K562 (cell line): ENCODE measurements around the gene NRN1. TPM values are rescaled to one million over a fixed set of nuclear protein-coding genes. Genes with fewer than 3 reads are reported as not detected.

Source experiments
- ATAC-seq: fragments of 200-7000 bp; cut with Tn5 transposase; 3 replicates; pipeline ENCODE4 v1.9.1; 2020; ENCODE audit warnings: moderate library complexity
- BruUV-seq: library from RNA; stranded (reverse); fragments of 400-500 nt; replicated peaks from 2 replicates; lab custom pipeline; 2021; lab: Mats Ljungman, UMichigan
- CTCF ChIA-PET: fragments of 300-600 bp; formaldehyde crosslinking; extraction: SDS; loops from one replicate; lab custom pipeline; 2021; ENCODE audit warnings: low intra/inter-chr PET ratio; lab: Yijun Ruan, JAX
- POLR2A ChIA-PET: fragments of 300-600, 350-650 bp; sonication (Branson Sonifier 250); formaldehyde crosslinking; extraction: SDS; loops from one replicate; lab custom pipeline; 2021; ENCODE audit warnings: antibody characterized with exemption, inconsistent platforms; lab: Yijun Ruan, JAX
- DNase-seq, 4 experiments: peaks; one replicate each; pipeline versions ENCODE4 v3.0.0 to v3.0.0-alpha.2; 2011 to 2018; ENCODE audit warnings: low spot score in 3 of 4, mixed read lengths in 3 of 4; ENCODE audit errors: extremely low read depth in 1 of 4
- FAIRE-seq: peaks from 2 replicates; lab custom pipeline; 2011; peaks lifted over from hg19 to GRCh38; lab: Jason Lieb, UNC
- H2AFZ ChIP-seq: 2 replicates; pipeline ENCODE4 v1.6.0; 2011; ENCODE audit warnings: low read depth, low read length, control low read depth, inconsistent platforms
- H3K27ac ChIP-seq: fragments of 200-600 bp; 3 replicates; pipeline ENCODE4 v1.8.0; 2011; ENCODE audit warnings: low read depth, mild to moderate bottlenecking, control low read depth, inconsistent platforms, low read length, moderate library complexity, mixed read lengths; ENCODE audit errors: extremely low read depth
- H3K27me3 ChIP-seq, 2 experiments: fragments of 300-600 bp in 1 of 2; 2 replicates in 1 of 2; 3 replicates in 1 of 2; pipeline versions ENCODE4 v1.6.0 to v1.8.0; 2011; ENCODE audit warnings: inconsistent platforms in 2 of 2, low read length in 2 of 2, mild to moderate bottlenecking in 1 of 2, mixed read lengths in 1 of 2, moderate library complexity in 1 of 2; ENCODE audit not compliant: control insufficient read depth in 2 of 2, insufficient read depth in 2 of 2
- H3K36me3 ChIP-seq: fragments of 300-600 bp; 3 replicates; pipeline ENCODE4 v1.8.0; 2011; ENCODE audit warnings: mild to moderate bottlenecking, low read length, inconsistent platforms; ENCODE audit not compliant: control insufficient read depth, insufficient read depth
- H3K4me1 ChIP-seq, 2 experiments: fragments of 200-600 bp in 1 of 2; replicated peaks in 1 of 2; 2 replicates in 1 of 2; 3 replicates in 1 of 2; pipeline versions ENCODE4 v1.5.1 to v1.8.0; 2011; ENCODE audit warnings: inconsistent platforms in 2 of 2, low read length in 2 of 2, mild to moderate bottlenecking in 1 of 2, mixed read lengths in 1 of 2, moderate library complexity in 1 of 2; ENCODE audit not compliant: control insufficient read depth in 2 of 2, insufficient read depth in 2 of 2
- H3K4me2 ChIP-seq: 2 replicates; pipeline ENCODE4 v1.6.1; 2011; ENCODE audit warnings: low read length, control low read depth, inconsistent platforms, mixed read lengths; ENCODE audit not compliant: insufficient read depth
- H3K4me3 ChIP-seq: fragments of 200-600 bp; sonication (generic), shearing (Covaris generic); 2 replicates; pipeline ENCODE4 v1.5.1; 2016; ENCODE audit warnings: control low read depth, inconsistent platforms
- H3K79me2 ChIP-seq: fragments of 200-600 bp; 3 replicates; pipeline ENCODE4 v1.8.0; 2011; ENCODE audit warnings: low read length, inconsistent platforms; ENCODE audit not compliant: control insufficient read depth, insufficient read depth
- H3K9ac ChIP-seq, 2 experiments: 2 replicates each; pipeline versions ENCODE4 v1.6.0 to v1.6.1; 2011; ENCODE audit warnings: low read depth in 2 of 2, low read length in 2 of 2, control low read depth in 1 of 2, inconsistent platforms in 1 of 2, mild to moderate bottlenecking in 1 of 2, mixed read lengths in 1 of 2; ENCODE audit not compliant: insufficient read depth in 1 of 2
- H3K9me1 ChIP-seq: one replicate; pipeline ENCODE4 v1.6.0; 2011; ENCODE audit warnings: inconsistent platforms, mild to moderate bottlenecking, low read length, moderate library complexity; ENCODE audit not compliant: control insufficient read depth, insufficient read depth
- H3K9me3 ChIP-seq: replicated peaks from 2 replicates; pipeline ENCODE4 v1.5.1; 2011; ENCODE audit warnings: low read depth, low read length, inconsistent platforms; ENCODE audit not compliant: control insufficient read depth, insufficient read depth
- H4K20me1 ChIP-seq: replicated peaks from 2 replicates; pipeline ENCODE4 v1.6.1; 2011; ENCODE audit warnings: low read length, inconsistent platforms, mixed read lengths; ENCODE audit not compliant: control insufficient read depth, insufficient read depth
- FOXJ3 ChIP-seq: sonication (generic); formaldehyde crosslinking; IDR thresholded peaks from 2 replicates; pipeline ENCODE4 v1.4.0; 2020; ENCODE audit warnings: mild to moderate bottlenecking, missing genetic modification reagents
- MTA2 ChIP-seq: fragments of 450-650 bp; IDR thresholded peaks from 2 replicates; pipeline ENCODE4 v1.6.1; 2016; ENCODE audit warnings: low read depth
- NR2C2 ChIP-seq, 2 experiments: fragments of 200-800 bp in 1 of 2; sonication (Bioruptor generic) in 1 of 2; sonication (generic) in 1 of 2; formaldehyde crosslinking in 1 of 2; IDR thresholded peaks; 2 replicates each; pipeline versions ENCODE4 v1.6.1 to v1.8.0; 2016 to 2022; ENCODE audit warnings: mild to moderate bottlenecking in 1 of 2, missing compliant biosample characterization in 1 of 2, missing genetic modification characterization in 1 of 2, missing genetic modification reagents in 1 of 2
- PTRF ChIP-seq: fragments of 450-650 bp; IDR thresholded peaks from 2 replicates; pipeline ENCODE4 v1.6.1; 2016; ENCODE audit warnings: mild to moderate bottlenecking, missing genetic modification characterization, missing compliant biosample characterization
- SAFB ChIP-seq: fragments of 200-400 bp; formaldehyde crosslinking; IDR thresholded peaks from 2 replicates; pipeline ENCODE4 v1.6.1; 2017; ENCODE audit warnings: low read depth, low read length, borderline replicate concordance
- SMARCB1 ChIP-seq: IDR thresholded peaks from 2 replicates; pipeline ENCODE4 v1.6.1; 2011; ENCODE audit warnings: improper control_type of control experiment, low read depth; ENCODE audit not compliant: insufficient read length
- TAF7 ChIP-seq: fragments of 450-650 bp; IDR thresholded peaks from 2 replicates; pipeline ENCODE4 v1.6.1; 2016; ENCODE audit warnings: missing genetic modification characterization, missing compliant biosample characterization
- TBP ChIP-seq: optimal IDR thresholded peaks from 2 replicates; pipeline ENCODE3; 2011; ENCODE audit warnings: low read depth, low read length, improper control_type of control experiment
- U2AF2 ChIP-seq: fragments of 200-400 bp; formaldehyde crosslinking; optimal IDR thresholded peaks from 2 replicates; pipeline ENCODE3; 2017; ENCODE audit warnings: low read depth, mild to moderate bottlenecking, low read length
- ZSCAN29 ChIP-seq: fragments of 450-650 bp; IDR thresholded peaks from 2 replicates; pipeline ENCODE4 v1.6.1; 2017
- WGBS: fragments of 100-300 bp; shearing (Covaris generic); methylation state at CpG from one replicate; pipeline ENCODE4 v1.1.6; 2016; ENCODE audit warnings: low coverage, mixed read lengths; ENCODE audit not compliant: insufficient coverage; ENCODE audit errors: missing lambda C conversion rate; 5-methylcytosine and 5-hydroxymethylcytosine counted together
- in situ Hi-C: fragments of 300-500 bp; cut with MboI; formaldehyde crosslinking; loops from 4 replicates; pipeline ENCODE4 v1.15.0; 2018; ENCODE audit warnings: inconsistent platforms, mixed read lengths
- intact Hi-C: fragments of 100-400 bp; cut with micrococcal nuclease; formaldehyde crosslinking; loops from 2 replicates; pipeline ENCODE4 v1.14.2; 2022
- polyA plus RNA-seq, 8 experiments: library from polyadenylated mRNA; depleted of rRNA in 4 of 8; stranded (reverse) in 5 of 8; unstranded in 3 of 8; fragments of >200 nt; fragmentation: Nextera tagmentation in 2 of 8; fragmentation: Illumina TruSeq in 1 of 8; extraction: Ambion mirVana in 2 of 8; extraction: Trizol in 1 of 8; gene quantifications; 2 replicates each; pipeline versions ENCODE4 v1.2.1 to v1.2.3, GENCODE V29; 2011 to 2014; ENCODE audit warnings: inconsistent platforms in 1 of 8, missing spikeins in 1 of 8
- total RNA-seq, 7 experiments: library from RNA; depleted of rRNA in 6 of 7; stranded (reverse); fragments of >200 nt in 6 of 7; fragmentation: Illumina TruSeq in 2 of 7; extraction: Trizol in 2 of 7; gene quantifications; 2 replicates each; pipeline versions ENCODE4 v1.2.1 to v1.2.3, GENCODE V29; 2011 to 2021; ENCODE audit warnings: low replicate concordance in 1 of 7

The NRN1 gene
- total and polyA plus RNA-seq, 9 of the 15 experiments (the other 6 are each of a cell fraction or from before 2014, with no cell fraction given) = not detected

DNA sequence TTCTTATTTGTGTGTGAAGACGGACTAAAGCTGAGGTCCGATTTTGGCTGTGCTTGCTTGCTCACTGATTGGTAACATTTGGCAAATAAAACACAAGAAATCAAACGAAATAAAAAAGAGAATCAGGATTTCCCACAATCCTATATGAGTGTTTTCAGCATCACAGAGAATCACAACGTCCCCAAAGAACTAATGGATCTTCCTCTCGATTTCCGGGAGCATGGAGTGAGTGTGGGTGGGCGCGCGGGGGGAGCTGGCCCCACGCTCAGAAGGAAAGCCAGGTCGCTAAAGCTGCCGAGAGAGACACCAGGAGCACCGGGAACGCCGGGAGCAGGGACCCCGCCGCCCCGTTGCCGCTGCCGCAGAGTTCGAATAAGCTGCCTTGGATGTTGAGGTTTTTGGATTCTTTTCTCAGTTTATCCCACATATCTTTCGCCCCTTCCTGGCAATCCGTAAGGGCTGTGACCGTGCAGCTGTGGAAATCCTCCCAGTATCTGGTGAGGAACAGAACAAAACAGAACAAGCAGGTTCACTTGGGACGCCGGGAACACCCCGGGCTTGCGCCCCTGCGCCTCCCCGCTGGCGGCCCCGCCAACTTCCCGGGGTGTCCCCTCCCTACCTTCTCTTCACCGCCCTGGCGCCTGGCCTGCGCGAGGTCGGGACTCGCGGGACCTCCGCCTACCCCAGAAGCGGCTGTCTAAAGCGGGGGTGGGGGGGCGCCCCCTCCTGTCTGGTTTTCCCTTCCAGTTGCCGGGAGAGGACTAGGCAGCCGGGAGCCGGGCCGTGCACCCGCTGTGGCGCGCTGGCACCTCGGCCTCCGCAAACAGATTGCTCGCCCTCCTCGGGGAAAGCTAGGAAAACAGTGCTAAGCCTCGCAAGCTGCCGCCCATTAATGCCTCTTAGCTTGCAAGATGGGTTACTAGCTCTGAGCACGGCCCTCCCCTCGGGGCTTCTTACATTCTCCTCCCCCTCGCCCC is 7.7 kb downstream of the NRN1 start:
- Histone ChIP-seq H3K4me1 (peaks cover 0 to 31% of the 10 kb centered on the region in 2 experiments; a peak in 2 of 5 replicates), H3K27ac (no peak overlapping the region), H3K4me3 (no peak overlapping the region), H4K20me1 (peaks cover 4% of the 10 kb centered on the region; the same call in 1 of the 2 replicates), H3K9ac (no peak overlapping the region), H3K9me3 (no peaks in the 10 kb centered on the region; the same call in 1 of the 2 replicates), H3K4me2 (no peak overlapping the region), H3K79me2 (no peaks in the 10 kb centered on the region), H3K36me3 (no peaks in the 10 kb centered on the region), H3K9me1 (no peaks in the 10 kb centered on the region), H3K27me3 (peaks cover 71 to 86% of the 10 kb centered on the region in 2 experiments), H2AFZ (no peak overlapping the region)
- in situ Hi-C loops (no loop called here), intact Hi-C loops (no loop called here)
- peak in 1 of 4 experiments; percentile 23 for DNase-seq
- CTCF ChIA-PET = no interaction called here
- no peak for FAIRE-seq
- ATAC-seq = no peak
- WGBS = 20% methylated on average over 56 of the region's 60 CpGs
- POLR2A ChIA-PET = interaction anchor here (1.1 kb wide), 1 partner anchor 10 kb away, joined by 7 read pairs; no protein-coding TSS in a partner anchor
- no TSS peak for BruUV-seq
- TF ChIP-seq PTRF (tag) (no peak), TBP (no peak), FOXJ3 (no peak), MTA2 (no peak), SMARCB1 (no peak), SAFB (no peak), NR2C2 (CRISPR knock-in tag; IDR thresholded peaks at IDR 0.05) (no peak), NR2C2 (tag; IDR thresholded peaks at IDR 0.05) (no peak), TAF7 (tag) (no peak), ZSCAN29 (no peak), U2AF2 (no peak)
